Measurements from ENCODE around the gene JARID2. TPM values are rescaled to one million over a fixed set of nuclear protein-coding genes. Genes with fewer than 3 reads are reported as not detected.

JARID2 gene
- total and polyA plus RNA-seq, 9 of the 15 experiments (the other 6 are each of a cell fraction or from before 2014, with no cell fraction given), result 5.0 to 29.0 (median 15.6) TPM

GRCh38 chr6:15247500-15248450 is 1.9 kb downstream of the JARID2 start (continued):
- TF ChIP-seq THAP7 (CRISPR knock-in tag; IDR thresholded peaks at IDR 0.05), result no peak
- TF ChIP-seq MED1 (CRISPR knock-in tag; IDR thresholded peaks at IDR 0.05; ENCODE audit: borderline replicate concordance), result no peak
- TF ChIP-seq CTCFL (IDR thresholded peaks at IDR 0.05; ENCODE audit: borderline replicate concordance, insufficient read depth, low read depth, low read length, poor library complexity, severe bottlenecking), result peak; percentile 88
- TF ChIP-seq NRF1 (conservative IDR thresholded peaks at IDR 0.05 in 1 of 2, IDR thresholded peaks at IDR 0.05 in 1 of 2), result no peak
- no peak for TF ChIP-seq ZFPM2 (CRISPR knock-in tag; IDR thresholded peaks at IDR 0.05)
- TF ChIP-seq E2F5 (CRISPR knock-in tag; IDR thresholded peaks at IDR 0.05), result no peak
- TF ChIP-seq PHB (CRISPR knock-in tag; IDR thresholded peaks at IDR 0.05), result no peak
- no peak for TF ChIP-seq ARHGAP35 (IDR thresholded peaks at IDR 0.05; ENCODE audit: partially characterized antibody)
- no peak for TF ChIP-seq PHTF2 (CRISPR knock-in tag; IDR thresholded peaks at IDR 0.05)
- 0 out of 2 replicates have a peak, but pooled peaks have one; percentile 33 for TF ChIP-seq THAP12 (CRISPR knock-in tag; IDR thresholded peaks at IDR 0.05)
- no peak for TF ChIP-seq SRSF9 (IDR thresholded peaks at IDR 0.05; ENCODE audit: borderline replicate concordance, low read depth, low read length)
- TF ChIP-seq ZNF436 (CRISPR knock-in tag; IDR thresholded peaks at IDR 0.05), result no peak
- no peak for TF ChIP-seq GTF3C2 (IDR thresholded peaks at IDR 0.05; ENCODE audit: borderline replicate concordance, extremely low read depth, insufficient read length)
- 0 out of 2 replicates have a peak, but pooled peaks have one; percentile 9 for TF ChIP-seq MAFG (tag; conservative IDR thresholded peaks at IDR 0.05)
- TF ChIP-seq ZFP36 (IDR thresholded peaks at IDR 0.05; ENCODE audit: low read depth, low read length, partially characterized antibody), result no peak
- no peak for TF ChIP-seq SNRNP70 (optimal IDR thresholded peaks at IDR 0.05; ENCODE audit: low read depth, low read length)
- no peak for TF ChIP-seq RBM15 (IDR thresholded peaks at IDR 0.05; ENCODE audit: insufficient read depth, low read length)
- peak; percentile 69; the same call in 1 of the 2 replicates for TF ChIP-seq FOXP1 (CRISPR knock-in tag; IDR thresholded peaks at IDR 0.05)

Data from K562 (cell line).